GM19395 (cell line): Measurements from ENCODE around the gene SYNJ1.
"Not testable (repeated sequence)": the region's sequence is repeated elsewhere in the genome, so short reads cannot be mapped to it uniquely, and the experiment has no call there.

Experiments used
- ATAC-seq: cut with Tn5 transposase; IDR thresholded peaks from one replicate; pipeline ENCODE4 v1.9.1; 2021; ENCODE audit warnings: mild to moderate bottlenecking, moderate library complexity; ENCODE audit not compliant: unreplicated experiment

The SYNJ1 gene

GRCh38 chr21:32739946-32740345 lies 12.1 kb upstream of the SYNJ1 start:
- ATAC-seq = no peak

- not testable (repeated sequence) for ATAC-seq
Measured at GRCh38 chr21:32736083-32736482, 8.3 kb upstream of the SYNJ1 start.

- no peak for ATAC-seq
Measured at GRCh38 chr21:32735524-32735923, 7.7 kb upstream of the SYNJ1 start.

GRCh38 chr21:32733990-32734613 lies 6.3 kb upstream of the SYNJ1 start:
- ATAC-seq = no peak

GRCh38 chr21:32733356-32733755 lies 5.5 kb upstream of the SYNJ1 start:
- no peak for ATAC-seq

- no peak for ATAC-seq
Measured at GRCh38 chr21:32732544-32732943, 4.7 kb upstream of the SYNJ1 start.

GRCh38 chr21:32728848-32729247 lies 1.0 kb upstream of the SYNJ1 start:
- no peak for ATAC-seq

- peak; percentile 14 for ATAC-seq
Measured at GRCh38 chr21:32728456-32728839, 635 bp upstream of the SYNJ1 start.

- peak; percentile 29 for ATAC-seq
Measured at GRCh38 chr21:32726839-32727686, 750 bp downstream of the SYNJ1 start.

GRCh38 chr21:32719085-32719484 lies 8.7 kb downstream of the SYNJ1 start:
- ATAC-seq = no peak

- no peak for ATAC-seq
Measured at GRCh38 chr21:32717851-32718316, 9.9 kb downstream of the SYNJ1 start.

- ATAC-seq = no peak
Measured at GRCh38 chr21:32716486-32716885, 11.3 kb downstream of the SYNJ1 start.

GRCh38 chr21:32713726-32714125 lies 14.1 kb downstream of the SYNJ1 start:
- no peak for ATAC-seq

GRCh38 chr21:32712641-32713040 lies 15.2 kb downstream of the SYNJ1 start:
- no peak for ATAC-seq

- peak; percentile 95 for ATAC-seq
Measured at GRCh38 chr21:32712043-32712442, 15.8 kb downstream of the SYNJ1 start.

GRCh38 chr21:32710987-32711386 lies 16.8 kb downstream of the SYNJ1 start:
- ATAC-seq = no peak

GRCh38 chr21:32710069-32710784 lies 17.6 kb downstream of the SYNJ1 start:
- ATAC-seq = no peak

- ATAC-seq = no peak
Measured at GRCh38 chr21:32708069-32708468, 19.7 kb downstream of the SYNJ1 start.

GRCh38 chr21:32705901-32706300 lies 21.9 kb downstream of the SYNJ1 start:
- no peak for ATAC-seq

- no peak for ATAC-seq
Measured at GRCh38 chr21:32705139-32705538, 22.7 kb downstream of the SYNJ1 start.

- ATAC-seq = no peak
Measured at GRCh38 chr21:32702702-32703101, 25.1 kb downstream of the SYNJ1 start.
